ENCODE data around the gene IL15RA. TPM values are rescaled to one million over a fixed set of nuclear protein-coding genes. Genes with fewer than 3 reads are reported as not detected.
"Not testable (repeated sequence)": the region's sequence is repeated elsewhere in the genome, so short reads cannot be mapped to it uniquely, and the experiment has no call there.

IL15RA gene
- total RNA-seq, 1 experiment from 2014 or later, result 1.9 TPM

DNA sequence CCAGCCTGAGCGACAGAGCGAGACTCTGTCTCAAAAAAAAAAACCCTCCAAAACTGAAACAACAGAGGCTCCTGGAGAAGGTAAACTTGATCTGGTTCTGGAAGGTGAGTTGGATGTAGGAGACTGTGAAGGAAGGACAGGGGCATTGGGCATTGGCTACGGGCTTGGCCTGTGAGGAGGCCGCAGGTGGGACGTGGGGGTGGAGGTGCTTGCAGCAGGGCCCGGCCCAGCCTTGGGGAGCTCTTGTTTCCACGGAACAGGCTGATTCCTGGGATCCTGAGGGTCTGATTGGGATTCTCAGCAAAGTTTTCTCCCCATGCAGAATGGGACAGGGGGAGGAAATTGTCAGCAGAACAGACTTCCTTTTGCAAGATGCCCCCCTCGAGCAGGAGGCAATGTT lies 30.6 kb downstream of the IL15RA start (continued):
- TF ChIP-seq, protein P1, sequence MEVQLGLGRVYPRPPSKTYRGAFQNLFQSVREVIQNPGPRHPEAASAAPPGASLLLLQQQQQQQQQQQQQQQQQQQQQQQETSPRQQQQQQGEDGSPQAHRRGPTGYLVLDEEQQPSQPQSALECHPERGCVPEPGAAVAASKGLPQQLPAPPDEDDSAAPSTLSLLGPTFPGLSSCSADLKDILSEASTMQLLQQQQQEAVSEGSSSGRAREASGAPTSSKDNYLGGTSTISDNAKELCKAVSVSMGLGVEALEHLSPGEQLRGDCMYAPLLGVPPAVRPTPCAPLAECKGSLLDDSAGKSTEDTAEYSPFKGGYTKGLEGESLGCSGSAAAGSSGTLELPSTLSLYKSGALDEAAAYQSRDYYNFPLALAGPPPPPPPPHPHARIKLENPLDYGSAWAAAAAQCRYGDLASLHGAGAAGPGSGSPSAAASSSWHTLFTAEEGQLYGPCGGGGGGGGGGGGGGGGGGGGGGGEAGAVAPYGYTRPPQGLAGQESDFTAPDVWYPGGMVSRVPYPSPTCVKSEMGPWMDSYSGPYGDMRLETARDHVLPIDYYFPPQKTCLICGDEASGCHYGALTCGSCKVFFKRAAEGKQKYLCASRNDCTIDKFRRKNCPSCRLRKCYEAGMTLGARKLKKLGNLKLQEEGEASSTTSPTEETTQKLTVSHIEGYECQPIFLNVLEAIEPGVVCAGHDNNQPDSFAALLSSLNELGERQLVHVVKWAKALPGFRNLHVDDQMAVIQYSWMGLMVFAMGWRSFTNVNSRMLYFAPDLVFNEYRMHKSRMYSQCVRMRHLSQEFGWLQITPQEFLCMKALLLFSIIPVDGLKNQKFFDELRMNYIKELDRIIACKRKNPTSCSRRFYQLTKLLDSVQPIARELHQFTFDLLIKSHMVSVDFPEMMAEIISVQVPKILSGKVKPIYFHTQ (CRISPR knock-in tag; IDR thresholded peaks at IDR 0.05), result no peak
- TF ChIP-seq, protein P2, sequence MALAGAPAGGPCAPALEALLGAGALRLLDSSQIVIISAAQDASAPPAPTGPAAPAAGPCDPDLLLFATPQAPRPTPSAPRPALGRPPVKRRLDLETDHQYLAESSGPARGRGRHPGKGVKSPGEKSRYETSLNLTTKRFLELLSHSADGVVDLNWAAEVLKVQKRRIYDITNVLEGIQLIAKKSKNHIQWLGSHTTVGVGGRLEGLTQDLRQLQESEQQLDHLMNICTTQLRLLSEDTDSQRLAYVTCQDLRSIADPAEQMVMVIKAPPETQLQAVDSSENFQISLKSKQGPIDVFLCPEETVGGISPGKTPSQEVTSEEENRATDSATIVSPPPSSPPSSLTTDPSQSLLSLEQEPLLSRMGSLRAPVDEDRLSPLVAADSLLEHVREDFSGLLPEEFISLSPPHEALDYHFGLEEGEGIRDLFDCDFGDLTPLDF (CRISPR knock-in tag; IDR thresholded peaks at IDR 0.05), result no peak
- TF ChIP-seq JUN (CRISPR knock-in tag; IDR thresholded peaks at IDR 0.05), result no peak
- TF ChIP-seq, protein P3, sequence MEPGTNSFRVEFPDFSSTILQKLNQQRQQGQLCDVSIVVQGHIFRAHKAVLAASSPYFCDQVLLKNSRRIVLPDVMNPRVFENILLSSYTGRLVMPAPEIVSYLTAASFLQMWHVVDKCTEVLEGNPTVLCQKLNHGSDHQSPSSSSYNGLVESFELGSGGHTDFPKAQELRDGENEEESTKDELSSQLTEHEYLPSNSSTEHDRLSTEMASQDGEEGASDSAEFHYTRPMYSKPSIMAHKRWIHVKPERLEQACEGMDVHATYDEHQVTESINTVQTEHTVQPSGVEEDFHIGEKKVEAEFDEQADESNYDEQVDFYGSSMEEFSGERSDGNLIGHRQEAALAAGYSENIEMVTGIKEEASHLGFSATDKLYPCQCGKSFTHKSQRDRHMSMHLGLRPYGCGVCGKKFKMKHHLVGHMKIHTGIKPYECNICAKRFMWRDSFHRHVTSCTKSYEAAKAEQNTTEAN (CRISPR knock-in tag; IDR thresholded peaks at IDR 0.05), result no peak
- no peak for TF ChIP-seq NFE2L1 (CRISPR knock-in tag; IDR thresholded peaks at IDR 0.05)
- TF ChIP-seq NFATC4 (CRISPR knock-in tag; IDR thresholded peaks at IDR 0.05), result no peak
- TF ChIP-seq CREB1 (CRISPR knock-in tag; IDR thresholded peaks at IDR 0.05), result no peak
- TF ChIP-seq TEAD4 (CRISPR knock-in tag; IDR thresholded peaks at IDR 0.05), result no peak
- TF ChIP-seq HMGA2 (CRISPR knock-in tag; IDR thresholded peaks at IDR 0.05), result no peak
- TF ChIP-seq, protein P4, sequence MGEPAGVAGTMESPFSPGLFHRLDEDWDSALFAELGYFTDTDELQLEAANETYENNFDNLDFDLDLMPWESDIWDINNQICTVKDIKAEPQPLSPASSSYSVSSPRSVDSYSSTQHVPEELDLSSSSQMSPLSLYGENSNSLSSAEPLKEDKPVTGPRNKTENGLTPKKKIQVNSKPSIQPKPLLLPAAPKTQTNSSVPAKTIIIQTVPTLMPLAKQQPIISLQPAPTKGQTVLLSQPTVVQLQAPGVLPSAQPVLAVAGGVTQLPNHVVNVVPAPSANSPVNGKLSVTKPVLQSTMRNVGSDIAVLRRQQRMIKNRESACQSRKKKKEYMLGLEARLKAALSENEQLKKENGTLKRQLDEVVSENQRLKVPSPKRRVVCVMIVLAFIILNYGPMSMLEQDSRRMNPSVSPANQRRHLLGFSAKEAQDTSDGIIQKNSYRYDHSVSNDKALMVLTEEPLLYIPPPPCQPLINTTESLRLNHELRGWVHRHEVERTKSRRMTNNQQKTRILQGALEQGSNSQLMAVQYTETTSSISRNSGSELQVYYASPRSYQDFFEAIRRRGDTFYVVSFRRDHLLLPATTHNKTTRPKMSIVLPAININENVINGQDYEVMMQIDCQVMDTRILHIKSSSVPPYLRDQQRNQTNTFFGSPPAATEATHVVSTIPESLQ (CRISPR knock-in tag; IDR thresholded peaks at IDR 0.05), result no peak

DNA sequence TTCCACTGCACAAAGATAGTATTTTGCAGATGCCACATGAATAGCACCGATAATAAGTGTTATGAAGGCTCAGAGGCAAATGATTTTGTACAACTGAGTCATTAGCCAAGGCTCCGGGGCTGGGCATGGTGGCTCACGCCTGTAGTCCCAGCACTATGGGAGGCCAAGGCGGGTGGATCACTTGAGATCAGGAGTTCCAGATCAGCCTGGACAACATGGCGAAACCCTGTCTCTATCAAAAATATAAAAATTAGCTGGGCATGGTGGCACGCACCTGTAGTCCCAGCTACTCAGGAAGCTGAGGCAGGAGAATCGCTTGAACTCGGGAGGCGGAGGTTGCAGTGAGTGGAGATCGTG lies 30.9 kb downstream of the IL15RA start:
- H3K9me3 Mint-ChIP-seq; ATAC-seq; POLR2A ChIA-PET; H3K4me3 Mint-ChIP-seq; H3K27ac Mint-ChIP-seq; H3K36me3 Mint-ChIP-seq; DNase-seq (ENCODE audit: low spot score); H3K27me3 Mint-ChIP-seq (ENCODE audit: low read depth); CTCF ChIA-PET: not testable (repeated sequence)
- peaks cover 36% of the 10 kb centered on the region for H3K4me1 Mint-ChIP-seq

DNA sequence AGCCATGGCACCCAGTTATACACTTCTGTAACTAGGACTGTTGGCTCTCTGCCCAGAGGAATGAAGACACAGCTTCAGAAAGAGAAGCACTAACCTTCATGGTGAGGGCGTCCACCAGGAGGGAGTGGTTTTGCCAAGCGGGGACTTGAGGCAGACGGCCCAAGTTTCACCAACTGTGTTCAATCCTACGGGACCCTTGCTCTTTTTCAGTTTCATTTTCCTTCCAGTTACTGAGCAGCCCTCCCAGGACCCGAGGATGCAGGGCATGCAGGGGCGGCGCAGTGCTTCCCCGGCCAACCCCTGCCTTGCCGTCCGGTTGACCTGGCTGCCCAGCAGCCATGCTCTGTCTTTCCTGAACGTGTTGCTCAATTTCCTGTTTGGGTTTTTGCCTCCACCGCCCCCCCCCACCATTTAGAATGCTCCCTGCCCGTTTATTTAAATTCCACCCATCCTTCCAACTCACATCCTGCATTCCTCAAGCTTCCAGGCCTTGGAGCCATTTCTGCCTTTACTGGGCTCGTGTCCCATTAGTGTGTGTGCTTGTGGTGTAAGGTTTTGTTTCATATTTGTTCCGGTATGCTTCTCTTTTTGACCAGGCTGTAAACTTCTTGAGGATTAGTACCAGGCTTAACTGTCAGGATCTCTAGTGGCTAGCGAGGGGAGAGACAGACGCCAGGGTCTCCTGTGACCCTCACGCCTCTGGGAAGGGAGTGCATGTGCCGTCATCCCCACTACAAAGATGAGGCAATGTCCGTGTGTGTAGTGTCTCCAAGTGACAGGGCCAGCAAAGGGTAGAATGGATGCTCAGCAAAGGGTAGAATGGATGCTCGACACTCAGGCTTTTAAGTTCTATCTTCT lies 31.6 kb downstream of the IL15RA start:
- Mint-ChIP-seq H3K9me3 (no peaks in the 10 kb centered on the region), H3K36me3 (no peaks in the 10 kb centered on the region), H3K4me3 (no peak overlapping the region), H3K4me1 (peaks cover 36% of the 10 kb centered on the region), H3K27ac (no peak overlapping the region), H3K27me3 (ENCODE audit: low read depth) (no peaks in the 10 kb centered on the region)
- DNase-seq (ENCODE audit: low spot score) (no peak), ATAC-seq (no peak)
- CTCF ChIA-PET, result interaction anchor here (0.5 to 1.1 kb wide), 2 partner anchors 140 to 417 kb away, joined by 3 to 4 read pairs; no protein-coding TSS in a partner anchor
- TF ChIP-seq GTF2I (CRISPR knock-in tag; conservative IDR thresholded peaks at IDR 0.05) (no peak), GABPB1 (CRISPR knock-in tag; IDR thresholded peaks at IDR 0.05) (0 out of 2 replicates have a peak, but pooled peaks have one; percentile 14)
- POLR2A ChIA-PET, result no interaction called here

DNA sequence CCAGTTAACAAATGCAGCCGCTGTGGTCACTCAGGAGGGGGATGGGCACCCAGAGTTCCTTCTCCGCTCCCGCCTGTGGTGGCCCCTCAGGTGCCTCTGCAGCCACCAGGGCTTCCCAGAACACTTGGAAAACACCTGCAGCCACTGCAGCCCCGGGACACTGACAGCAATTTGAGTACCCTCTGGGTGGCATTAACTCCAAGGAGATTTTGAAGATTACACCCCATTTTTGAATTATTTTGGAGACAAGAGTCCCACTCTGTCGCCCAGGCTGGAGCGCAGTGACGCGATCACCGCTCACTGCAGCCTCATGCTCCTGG lies 32.2 kb downstream of the IL15RA start:
- TF ChIP-seq, protein P5, sequence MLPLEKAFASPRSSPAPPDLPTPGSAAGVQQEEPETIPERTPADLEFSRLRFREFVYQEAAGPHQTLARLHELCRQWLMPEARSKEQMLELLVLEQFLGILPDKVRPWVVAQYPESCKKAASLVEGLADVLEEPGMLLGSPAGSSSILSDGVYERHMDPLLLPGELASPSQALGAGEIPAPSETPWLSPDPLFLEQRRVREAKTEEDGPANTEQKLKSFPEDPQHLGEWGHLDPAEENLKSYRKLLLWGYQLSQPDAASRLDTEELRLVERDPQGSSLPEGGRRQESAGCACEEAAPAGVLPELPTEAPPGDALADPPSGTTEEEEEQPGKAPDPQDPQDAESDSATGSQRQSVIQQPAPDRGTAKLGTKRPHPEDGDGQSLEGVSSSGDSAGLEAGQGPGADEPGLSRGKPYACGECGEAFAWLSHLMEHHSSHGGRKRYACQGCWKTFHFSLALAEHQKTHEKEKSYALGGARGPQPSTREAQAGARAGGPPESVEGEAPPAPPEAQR (CRISPR knock-in tag; IDR thresholded peaks at IDR 0.05), result no peak
- TF ChIP-seq, protein P6, sequence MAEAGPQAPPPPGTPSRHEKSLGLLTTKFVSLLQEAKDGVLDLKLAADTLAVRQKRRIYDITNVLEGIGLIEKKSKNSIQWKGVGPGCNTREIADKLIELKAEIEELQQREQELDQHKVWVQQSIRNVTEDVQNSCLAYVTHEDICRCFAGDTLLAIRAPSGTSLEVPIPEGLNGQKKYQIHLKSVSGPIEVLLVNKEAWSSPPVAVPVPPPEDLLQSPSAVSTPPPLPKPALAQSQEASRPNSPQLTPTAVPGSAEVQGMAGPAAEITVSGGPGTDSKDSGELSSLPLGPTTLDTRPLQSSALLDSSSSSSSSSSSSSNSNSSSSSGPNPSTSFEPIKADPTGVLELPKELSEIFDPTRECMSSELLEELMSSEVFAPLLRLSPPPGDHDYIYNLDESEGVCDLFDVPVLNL (CRISPR knock-in tag; IDR thresholded peaks at IDR 0.05; ENCODE audit: borderline replicate concordance, low read depth), result no peak
- TF ChIP-seq GRHL2 (CRISPR knock-in tag; IDR thresholded peaks at IDR 0.05; ENCODE audit: insufficient replicate concordance, severe bottlenecking) (no peak), ZNF121 (CRISPR knock-in tag; IDR thresholded peaks at IDR 0.05) (no peak)
- POLR2A ChIA-PET, result no interaction called here
- Mint-ChIP-seq H3K27ac (no peak overlapping the region), H3K4me1 (peaks cover 36% of the 10 kb centered on the region), H3K4me3 (no peak overlapping the region), H3K36me3 (no peaks in the 10 kb centered on the region), H3K27me3 (ENCODE audit: low read depth) (no peaks in the 10 kb centered on the region), H3K9me3 (no peaks in the 10 kb centered on the region)
- no peak for ATAC-seq
- CTCF ChIA-PET, result interaction anchor here (0.5 to 1.1 kb wide), 3 partner anchors 141 to 417 kb away, joined by 3 to 4 read pairs (median 4); partner anchors contain the start of gene PFKFB3
- DNase-seq (ENCODE audit: low spot score), result no peak

All from WTC11 (cell line).